Stimulated activated CD8-positive, alpha-beta memory T cell treated with anti-CD3 and anti-CD28 coated beads, Interleukin-7, amount 100 ng/mL, for 4 hours (primary cell): ENCODE measurements around the gene NSD2.
"Not testable (repeated sequence)": the region's sequence is repeated elsewhere in the genome, so short reads cannot be mapped to it uniquely, and the experiment has no call there.

Source experiments
- DNase-seq, 2 donors: peaks; one replicate each; pipeline ENCODE4 v3.0.0-alpha.2; 2020; ENCODE audit warnings: low read depth in 2 of 2

Gene NSD2

DNA sequence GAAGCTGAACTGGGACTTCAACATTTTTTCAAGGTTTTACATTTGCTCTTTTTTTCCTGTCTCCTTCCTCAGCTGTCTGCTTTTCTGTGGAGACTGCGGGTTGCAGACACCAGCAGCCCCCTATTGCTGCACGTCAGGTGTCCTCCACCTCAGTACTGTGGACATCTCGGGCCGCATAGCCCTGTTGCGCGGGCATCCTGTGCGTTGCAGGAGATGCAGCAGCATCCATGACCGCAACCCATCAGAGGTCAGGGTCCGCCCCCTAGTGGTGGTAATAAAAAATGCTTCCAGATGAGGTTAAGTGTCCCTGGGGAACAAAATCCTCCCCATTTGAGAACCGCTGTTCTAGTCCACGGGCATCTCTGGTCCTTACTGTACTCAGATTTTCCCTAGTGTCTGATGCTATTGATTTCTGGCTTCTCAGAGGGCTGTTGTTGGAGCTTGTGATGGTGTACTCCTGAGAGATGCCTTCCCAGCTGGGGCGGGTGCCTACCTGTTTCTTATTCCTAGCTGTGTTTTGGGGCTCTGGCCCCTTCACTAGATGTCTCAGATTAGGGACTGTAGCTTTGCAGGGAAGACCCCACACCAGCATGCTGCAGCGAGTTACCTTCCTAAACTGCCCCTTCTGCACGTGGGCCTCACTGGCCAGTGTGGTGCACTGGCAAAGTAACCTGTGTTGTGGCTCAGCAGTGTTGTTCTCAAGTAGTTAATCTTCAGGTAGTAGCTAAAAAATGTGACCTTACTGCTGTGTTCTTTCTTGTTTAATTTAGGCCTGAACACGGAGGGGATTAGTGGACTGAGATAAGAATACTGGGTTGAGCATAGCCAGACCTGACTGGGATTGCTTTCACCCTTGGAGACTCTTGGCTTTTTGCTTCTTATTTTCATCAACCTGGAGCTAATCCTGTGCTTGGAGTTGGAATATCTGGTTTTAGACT, 28.2 kb downstream of the NSD2 start:
- DNase-seq: peak; percentile 47 to 54

GRCh38 chr4:1900087-1900433, 28.9 kb downstream of the NSD2 start:
- no peak for DNase-seq

DNA sequence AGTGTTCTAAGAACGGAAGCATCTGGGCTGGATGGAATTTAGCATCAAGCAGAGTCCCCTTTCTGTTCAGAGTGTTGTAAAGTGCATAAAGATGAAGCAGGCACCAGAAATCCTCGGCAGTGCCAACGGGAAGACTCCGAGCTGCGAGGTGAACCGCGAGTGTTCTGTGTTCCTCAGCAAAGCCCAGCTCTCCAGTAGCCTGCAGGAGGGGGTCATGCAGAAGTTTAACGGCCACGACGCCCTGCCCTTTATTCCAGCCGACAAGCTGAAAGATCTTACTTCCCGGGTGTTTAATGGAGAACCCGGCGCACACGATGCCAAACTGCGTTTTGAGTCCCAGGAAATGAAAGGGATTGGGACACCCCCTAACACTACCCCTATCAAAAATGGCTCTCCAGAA, 29.4 kb downstream of the NSD2 start:
- DNase-seq: no peak

DNA sequence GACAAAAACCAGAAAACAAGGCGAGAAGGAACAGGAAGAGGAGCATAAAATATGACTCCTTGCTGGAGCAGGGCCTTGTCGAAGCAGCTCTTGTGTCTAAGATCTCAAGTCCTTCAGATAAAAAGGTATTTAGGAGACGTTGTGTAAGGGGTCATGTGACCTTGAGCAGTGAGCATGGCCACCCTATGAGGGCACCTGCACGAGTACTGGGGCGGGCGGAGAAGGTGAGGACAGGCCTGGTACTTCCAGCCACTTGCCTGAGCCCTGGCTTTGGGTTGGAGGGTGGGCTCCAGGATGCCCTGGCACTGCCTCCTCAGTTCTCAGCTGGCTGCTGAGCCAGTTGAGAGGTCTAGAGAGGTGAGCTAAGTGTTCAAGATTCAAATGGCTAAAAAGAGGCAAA, 29.9 kb downstream of the NSD2 start:
- no peak for DNase-seq

DNA sequence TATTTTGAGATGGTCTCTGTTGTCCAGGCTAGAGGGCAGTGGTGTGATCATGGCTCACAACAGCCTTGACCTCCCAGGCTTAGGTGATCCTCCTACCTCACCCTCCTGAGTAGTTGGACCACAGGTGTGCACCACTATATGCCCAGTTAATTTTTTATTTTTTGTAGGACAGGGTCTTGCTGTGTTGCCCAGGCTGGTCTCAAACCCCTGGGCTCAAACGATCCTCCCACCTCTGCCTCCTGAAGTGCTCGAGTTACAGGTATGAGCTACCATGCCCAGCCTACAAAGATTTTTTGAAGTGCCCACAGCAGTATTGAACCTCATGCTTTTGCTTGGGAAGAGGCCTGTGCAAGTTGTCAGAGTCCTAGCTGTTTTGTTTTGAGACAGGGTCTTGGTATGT, 31.1 kb downstream of the NSD2 start:
- DNase-seq: no peak

DNA sequence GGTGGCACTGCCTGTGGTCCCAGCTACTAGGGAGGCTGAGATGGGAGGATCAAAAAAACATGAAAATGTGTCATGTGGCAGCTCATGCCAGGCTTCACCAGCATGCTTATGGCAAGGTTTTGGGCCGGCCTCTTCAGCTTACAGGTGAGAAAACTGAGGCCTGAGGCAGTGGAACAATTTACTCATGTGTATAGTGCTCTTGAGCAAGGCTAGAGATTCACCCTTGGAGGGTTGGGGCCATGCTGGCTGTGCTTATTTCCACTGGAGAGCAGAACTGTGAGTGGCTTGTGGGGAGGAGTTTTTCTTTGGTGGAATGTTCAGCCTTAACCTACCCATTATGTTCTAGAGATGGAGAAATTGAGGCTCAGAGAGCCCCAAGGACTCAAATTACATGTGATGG, 31.8 kb downstream of the NSD2 start:
- DNase-seq: no peak

- DNase-seq: no peak
Measured at GRCh38 chr4:1904042-1904441, 32.8 kb downstream of the NSD2 start.

DNA sequence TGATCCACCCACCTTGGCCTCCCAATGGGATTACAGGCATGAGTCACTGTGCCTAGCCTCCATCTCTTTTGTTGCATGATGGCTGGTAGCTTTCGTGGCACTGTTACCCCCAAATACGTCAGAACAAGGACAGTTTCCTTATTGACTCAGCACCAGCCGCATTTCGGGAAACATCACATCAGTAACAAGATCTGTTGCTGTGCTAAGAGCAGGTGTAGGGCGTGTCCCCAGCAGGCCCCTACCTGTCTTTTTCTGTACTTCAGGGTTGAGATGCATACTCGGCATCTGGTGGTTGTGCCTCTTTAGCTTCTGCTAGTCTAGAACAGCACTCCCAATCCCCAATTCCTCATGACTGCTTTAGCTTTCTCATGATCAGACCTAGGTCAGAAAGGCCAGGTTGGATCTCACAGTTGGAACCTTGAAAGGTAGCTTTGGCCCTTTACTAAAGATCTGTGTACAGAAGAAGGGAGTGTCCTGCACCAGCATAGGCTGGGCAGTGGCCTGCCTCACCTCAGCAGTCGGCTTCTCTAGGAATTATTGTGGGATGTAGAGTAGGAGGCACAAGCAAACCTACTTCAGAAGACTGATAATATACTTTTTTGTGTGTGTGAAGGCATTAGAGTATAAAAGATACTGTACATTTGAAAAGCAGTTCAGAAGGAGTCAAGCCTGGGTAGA, 36.8 kb downstream of the NSD2 start:
- DNase-seq: no peak

DNA sequence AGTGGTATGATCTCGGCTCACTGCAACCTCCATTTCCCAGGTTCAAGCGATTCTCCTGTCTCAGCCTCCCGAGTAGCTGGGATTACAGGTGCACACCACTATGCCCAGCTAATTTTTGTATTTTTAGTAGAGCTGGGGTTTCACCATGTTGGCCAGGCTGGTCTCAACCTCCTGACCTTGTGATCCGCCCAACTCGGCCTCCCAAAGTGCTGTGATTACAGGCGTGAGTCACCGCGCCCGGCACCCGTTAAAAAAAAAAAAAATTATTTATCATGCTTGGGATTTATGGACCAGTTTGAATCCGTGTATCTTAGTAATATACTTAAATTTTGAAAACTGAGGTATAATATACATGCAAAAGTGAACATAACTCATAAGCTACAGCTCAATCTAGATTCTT, 38.5 kb downstream of the NSD2 start:
- not testable (repeated sequence) for DNase-seq

DNA sequence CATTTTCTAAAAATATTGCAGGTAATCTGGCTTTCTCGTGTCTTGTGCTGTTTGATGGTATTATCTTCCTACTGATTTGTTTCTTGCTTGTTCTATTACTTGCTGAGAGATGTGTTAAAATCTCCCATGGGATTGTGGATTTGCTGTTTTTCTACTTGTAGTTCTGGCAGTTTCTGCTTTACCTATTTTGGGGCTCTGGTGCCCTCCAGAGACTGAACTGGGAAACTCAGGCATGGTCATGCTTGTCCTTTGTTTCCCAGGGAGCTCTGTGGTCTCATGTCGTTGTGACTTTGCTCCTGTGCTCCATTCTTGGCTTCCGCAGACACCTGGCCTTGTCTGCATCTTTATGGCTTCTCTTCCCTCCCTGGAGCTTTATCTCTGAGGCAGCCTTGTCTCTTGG, 39.5 kb downstream of the NSD2 start:
- no peak for DNase-seq

- not testable (repeated sequence) for DNase-seq
Measured at GRCh38 chr4:1911316-1911715, 40.1 kb downstream of the NSD2 start.

GRCh38 chr4:1922821-1923220, 51.6 kb downstream of the NSD2 start:
- no peak for DNase-seq

- no peak for DNase-seq
Measured at GRCh38 chr4:1927675-1928074, 56.5 kb downstream of the NSD2 start.

GRCh38 chr4:1928356-1929239, 57.4 kb downstream of the NSD2 start:
- no peak for DNase-seq

- DNase-seq: no peak
Measured at GRCh38 chr4:1932736-1933135, 61.5 kb downstream of the NSD2 start.

- no peak for DNase-seq
Measured at GRCh38 chr4:1933700-1934099, 62.5 kb downstream of the NSD2 start.

GRCh38 chr4:1937550-1937949, 66.4 kb downstream of the NSD2 start:
- DNase-seq: no peak

GRCh38 chr4:1938027-1938426, 66.8 kb downstream of the NSD2 start:
- DNase-seq: no peak

DNA sequence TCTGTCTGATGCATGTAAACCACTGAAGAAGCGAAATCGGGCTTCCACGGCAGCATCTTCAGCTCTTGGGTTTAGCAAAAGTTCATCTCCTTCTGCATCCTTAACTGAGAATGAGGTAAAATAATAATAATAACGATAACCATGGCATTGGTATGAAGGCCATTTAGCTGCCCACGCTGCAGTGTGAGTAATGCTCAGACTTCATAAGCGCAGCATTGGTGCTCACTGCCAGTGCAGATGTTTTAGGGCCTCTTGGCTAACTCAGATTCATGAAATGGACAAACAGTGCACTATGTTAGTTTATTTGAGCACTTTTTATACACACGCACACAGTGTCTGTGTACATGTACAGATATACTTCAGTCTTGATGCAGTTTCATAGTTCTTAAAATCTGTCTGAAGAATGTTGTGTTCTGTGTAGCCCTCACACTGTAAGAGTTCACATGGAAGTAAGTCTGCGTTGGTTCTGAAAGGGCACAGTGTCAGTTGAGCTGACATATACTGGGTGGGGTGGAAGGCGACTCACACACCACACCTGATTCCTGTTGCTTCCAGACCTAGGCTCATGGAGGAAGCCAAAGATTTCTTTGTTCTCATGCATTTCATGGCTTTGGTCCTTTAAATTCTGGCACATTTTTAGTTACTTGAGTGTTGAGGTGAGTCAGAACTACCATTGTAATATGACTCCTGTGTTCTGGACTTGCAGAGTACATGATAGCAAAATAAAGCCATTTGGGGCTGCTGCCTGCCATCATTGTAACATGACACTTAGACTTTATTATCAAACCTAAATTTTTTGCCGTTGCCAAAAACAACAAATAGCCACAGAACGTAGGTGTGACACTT, 68.7 kb downstream of the NSD2 start:
- no peak for DNase-seq

- no peak for DNase-seq
Measured at GRCh38 chr4:1940566-1940965, 69.4 kb downstream of the NSD2 start.

DNA sequence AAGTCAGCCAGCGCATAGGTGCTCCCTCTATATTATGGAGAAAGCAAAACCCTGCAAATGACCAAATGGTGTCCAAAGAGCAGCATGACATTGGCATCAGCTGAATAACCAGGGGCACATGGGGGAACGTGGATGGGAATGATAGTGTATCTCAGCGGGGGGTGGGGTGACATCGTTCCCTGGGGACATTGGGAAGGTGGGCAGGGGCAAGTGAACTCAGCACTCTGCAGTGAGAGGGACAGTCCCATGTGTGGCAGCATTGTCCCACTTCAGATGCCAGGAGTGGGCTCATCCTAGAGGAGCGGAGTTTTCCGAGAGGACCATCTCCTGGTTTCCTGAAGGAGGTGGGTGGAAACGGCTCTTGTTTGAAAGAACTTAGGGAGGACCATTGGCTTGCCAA, 72.7 kb downstream of the NSD2 start:
- DNase-seq: no peak
